ENCODE measurements around the gene COPG1.

DNA sequence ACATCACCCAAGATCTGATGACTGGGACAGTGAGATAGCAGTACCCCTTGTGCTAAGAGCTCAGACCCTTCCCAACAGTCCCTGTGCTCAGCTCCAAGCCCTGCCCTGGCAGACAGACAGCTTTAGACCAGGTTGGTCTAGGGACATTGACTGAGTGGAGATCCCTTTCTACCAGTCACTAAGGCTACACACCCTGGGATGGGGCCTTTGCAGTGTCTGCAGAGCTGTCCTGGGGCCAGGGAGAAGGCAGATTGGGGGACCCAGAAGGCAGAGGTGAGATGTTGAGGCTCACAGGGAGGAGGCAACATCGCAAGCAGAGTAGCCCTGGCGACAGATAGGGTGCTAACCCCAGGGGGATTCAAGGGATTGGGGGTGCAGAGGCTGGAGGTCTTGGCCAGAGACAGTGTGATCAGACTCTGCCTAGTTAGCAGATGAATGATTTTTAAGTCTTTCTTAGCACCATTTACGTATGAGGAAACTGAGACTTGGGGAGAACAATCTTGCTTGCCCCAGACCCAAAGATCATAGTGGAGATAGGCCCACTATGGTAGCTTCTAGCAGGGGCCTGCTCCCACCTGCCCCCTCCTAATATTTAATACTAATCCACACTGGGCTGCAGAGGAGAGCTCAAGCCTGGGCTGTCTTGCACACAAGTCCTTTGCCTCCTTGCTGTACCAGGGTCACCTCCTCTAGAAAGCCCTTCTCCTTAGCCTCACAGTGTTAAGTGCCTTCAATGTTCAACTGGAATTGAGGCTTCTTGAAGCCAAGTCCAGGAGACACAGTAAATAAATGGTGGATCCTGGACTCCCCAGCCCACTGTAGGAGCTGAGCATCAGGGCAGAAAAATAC is 61.9 kb downstream of the COPG1 start:
- TF ChIP-seq EZH2 (IDR thresholded peaks at IDR 0.05) (no peak), POLR2AphosphoS5 (IDR thresholded peaks at IDR 0.05; ENCODE audit: borderline replicate concordance, low read depth, low read length) (no peak)
